ENCODE results near the gene POC1A.

Gene POC1A

DNA sequence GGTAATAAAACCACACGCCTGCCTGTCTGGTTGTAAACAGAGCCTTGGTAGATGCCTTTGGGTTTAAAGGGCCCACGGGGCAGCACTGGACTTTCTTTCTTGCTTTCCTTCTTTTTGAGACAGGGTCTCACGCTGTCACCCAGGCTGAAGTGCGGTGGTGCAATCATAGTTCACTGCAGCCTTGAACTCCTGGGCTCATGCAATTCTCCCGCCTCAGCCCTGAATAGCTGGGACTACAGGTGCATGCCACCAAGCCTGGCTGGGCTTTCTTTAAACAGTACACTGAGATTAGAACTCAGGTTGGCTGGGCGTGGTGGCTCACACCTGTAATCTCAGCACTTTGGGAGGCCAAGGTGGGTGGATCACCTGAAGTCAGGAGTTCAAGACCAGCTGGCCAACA is 42.2 kb downstream of the POC1A start:
- no peak overlapping the region for H3K4me3 ChIP-seq (ENCODE audit: insufficient read length, low read depth)
- H3K36me3 ChIP-seq (ENCODE audit: insufficient read depth, insufficient read length, low read length): peaks cover 72% of the 10 kb centered on the region
- DNase-seq (ENCODE audit: low read depth, low spot score): no peak
- H3K9ac ChIP-seq (ENCODE audit: insufficient read length, low read depth): no peak overlapping the region
- H3K27me3 ChIP-seq (ENCODE audit: insufficient read depth, insufficient read length): no peaks in the 10 kb centered on the region
- H3K9me3 ChIP-seq (ENCODE audit: insufficient read depth, low read length): no peaks in the 10 kb centered on the region
- H3K4me1 ChIP-seq (ENCODE audit: insufficient read depth, insufficient read length): no peaks in the 10 kb centered on the region
- TF ChIP-seq YY1 (IDR thresholded peaks at IDR 0.05; ENCODE audit: insufficient read depth, insufficient read length): no peak
- no peak for TF ChIP-seq SUZ12 (IDR thresholded peaks at IDR 0.05; ENCODE audit: extremely low read depth, insufficient read depth, insufficient read length)
- TF ChIP-seq ZNF274 (IDR thresholded peaks at IDR 0.05; ENCODE audit: low read depth, low read length): no peak

DNA sequence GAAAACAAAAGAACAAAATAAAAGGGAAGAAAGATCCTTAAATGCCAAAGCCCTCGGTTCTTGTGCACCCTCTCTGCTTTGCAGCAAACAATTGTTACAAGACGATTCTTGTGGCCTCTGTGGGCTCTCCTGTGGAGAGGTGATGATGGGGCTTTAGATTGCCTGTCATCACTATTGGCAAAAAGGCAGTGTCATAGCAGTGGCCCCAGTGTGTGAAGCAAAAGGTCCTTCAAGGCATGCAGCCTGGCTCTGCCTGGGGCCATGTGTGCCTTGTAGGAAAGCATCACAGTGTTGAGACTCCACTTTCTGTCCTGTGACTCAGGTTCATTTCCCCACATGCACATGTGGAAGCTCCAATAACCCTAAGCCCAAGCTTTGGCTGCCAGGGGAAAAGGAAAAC is 43.7 kb downstream of the POC1A start:
- no peak overlapping the region for H3K4me3 ChIP-seq (ENCODE audit: insufficient read length, low read depth)
- no peaks in the 10 kb centered on the region for H3K27me3 ChIP-seq (ENCODE audit: insufficient read depth, insufficient read length)
- no peaks in the 10 kb centered on the region for H3K4me1 ChIP-seq (ENCODE audit: insufficient read depth, insufficient read length)
- no peaks in the 10 kb centered on the region for H3K9me3 ChIP-seq (ENCODE audit: insufficient read depth, low read length)
- H3K36me3 ChIP-seq (ENCODE audit: insufficient read depth, insufficient read length, low read length): peaks cover 71% of the 10 kb centered on the region
- no peak overlapping the region for H3K9ac ChIP-seq (ENCODE audit: insufficient read length, low read depth)
- DNase-seq (ENCODE audit: low read depth, low spot score): no peak
- TF ChIP-seq ZNF274 (IDR thresholded peaks at IDR 0.05; ENCODE audit: low read depth, low read length) (no peak), YY1 (IDR thresholded peaks at IDR 0.05; ENCODE audit: insufficient read depth, insufficient read length) (no peak), SUZ12 (IDR thresholded peaks at IDR 0.05; ENCODE audit: extremely low read depth, insufficient read depth, insufficient read length) (no peak)

DNA sequence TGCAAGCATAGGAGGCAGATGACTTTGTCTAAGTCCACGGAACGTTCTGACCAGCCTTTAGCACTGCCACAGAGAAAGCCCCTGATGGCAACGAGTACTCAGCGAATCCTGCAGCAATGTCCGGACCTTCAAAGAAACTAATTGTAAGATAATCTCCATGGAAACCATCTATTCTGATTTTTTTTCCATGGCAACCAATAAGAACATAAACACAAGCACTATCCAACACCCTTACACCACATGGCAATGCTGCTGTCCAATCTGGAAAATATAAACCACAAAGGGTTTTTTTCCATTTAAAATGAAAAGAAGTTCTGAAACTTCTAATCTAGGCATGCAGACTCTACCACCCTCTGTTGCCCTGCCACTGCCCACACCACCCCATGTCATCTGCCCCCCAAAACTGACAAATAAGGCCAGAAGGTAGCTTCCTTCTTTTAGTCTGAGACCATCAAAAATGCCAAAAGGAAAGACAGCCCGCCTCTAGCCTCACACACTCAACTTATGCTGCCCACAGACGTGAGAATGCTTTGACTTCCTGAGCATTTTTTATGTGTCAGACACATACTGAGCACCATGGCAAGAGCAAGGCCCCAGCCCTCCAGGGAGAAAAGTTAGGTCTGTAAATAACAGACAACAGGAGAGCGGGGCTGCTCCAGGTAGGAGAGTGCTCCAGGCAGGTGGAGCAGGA is 44.5 kb downstream of the POC1A start:
- DNase-seq (ENCODE audit: low read depth, low spot score): no peak
- Histone ChIP-seq H3K27me3 (ENCODE audit: insufficient read depth, insufficient read length) (no peaks in the 10 kb centered on the region), H3K36me3 (ENCODE audit: insufficient read depth, insufficient read length, low read length) (peaks cover 64% of the 10 kb centered on the region), H3K4me3 (ENCODE audit: insufficient read length, low read depth) (no peak overlapping the region), H3K4me1 (ENCODE audit: insufficient read depth, insufficient read length) (no peaks in the 10 kb centered on the region), H3K9ac (ENCODE audit: insufficient read length, low read depth) (no peak overlapping the region), H3K9me3 (ENCODE audit: insufficient read depth, low read length) (no peaks in the 10 kb centered on the region)
- TF ChIP-seq SUZ12 (IDR thresholded peaks at IDR 0.05; ENCODE audit: extremely low read depth, insufficient read depth, insufficient read length): no peak
- no peak for TF ChIP-seq YY1 (IDR thresholded peaks at IDR 0.05; ENCODE audit: insufficient read depth, insufficient read length)
- TF ChIP-seq ZNF274 (IDR thresholded peaks at IDR 0.05; ENCODE audit: low read depth, low read length): no peak

- no peak for DNase-seq (ENCODE audit: low read depth, low spot score)
- Histone ChIP-seq H3K4me3 (ENCODE audit: insufficient read length, low read depth) (no peak overlapping the region), H3K4me1 (ENCODE audit: insufficient read depth, insufficient read length) (no peaks in the 10 kb centered on the region), H3K9me3 (ENCODE audit: insufficient read depth, low read length) (no peaks in the 10 kb centered on the region), H3K9ac (ENCODE audit: insufficient read length, low read depth) (no peak overlapping the region), H3K27me3 (ENCODE audit: insufficient read depth, insufficient read length) (no peaks in the 10 kb centered on the region), H3K36me3 (ENCODE audit: insufficient read depth, insufficient read length, low read length) (peaks cover 60% of the 10 kb centered on the region)
- TF ChIP-seq SUZ12 (IDR thresholded peaks at IDR 0.05; ENCODE audit: extremely low read depth, insufficient read depth, insufficient read length): no peak
- TF ChIP-seq ZNF274 (IDR thresholded peaks at IDR 0.05; ENCODE audit: low read depth, low read length): no peak
- no peak for TF ChIP-seq YY1 (IDR thresholded peaks at IDR 0.05; ENCODE audit: insufficient read depth, insufficient read length)
Observed at GRCh38 chr3:52108302-52109232, 45.7 kb downstream of the POC1A start.

GRCh38 chr3:52106951-52107611 is 47.1 kb downstream of the POC1A start:
- TF ChIP-seq YY1 (IDR thresholded peaks at IDR 0.05; ENCODE audit: insufficient read depth, insufficient read length): no peak
- TF ChIP-seq SUZ12 (IDR thresholded peaks at IDR 0.05; ENCODE audit: extremely low read depth, insufficient read depth, insufficient read length): no peak
- TF ChIP-seq ZNF274 (IDR thresholded peaks at IDR 0.05; ENCODE audit: low read depth, low read length): no peak
- Histone ChIP-seq H3K9ac (ENCODE audit: insufficient read length, low read depth) (no peak overlapping the region), H3K4me1 (ENCODE audit: insufficient read depth, insufficient read length) (no peaks in the 10 kb centered on the region), H3K27me3 (ENCODE audit: insufficient read depth, insufficient read length) (no peaks in the 10 kb centered on the region), H3K4me3 (ENCODE audit: insufficient read length, low read depth) (no peak overlapping the region), H3K9me3 (ENCODE audit: insufficient read depth, low read length) (peaks cover 7% of the 10 kb centered on the region), H3K36me3 (ENCODE audit: insufficient read depth, insufficient read length, low read length) (peaks cover 53% of the 10 kb centered on the region)
- no peak for DNase-seq (ENCODE audit: low read depth, low spot score)

- no peak for DNase-seq (ENCODE audit: low read depth, low spot score)
- no peaks in the 10 kb centered on the region for H3K4me1 ChIP-seq (ENCODE audit: insufficient read depth, insufficient read length)
- no peak overlapping the region for H3K4me3 ChIP-seq (ENCODE audit: insufficient read length, low read depth)
- no peaks in the 10 kb centered on the region for H3K27me3 ChIP-seq (ENCODE audit: insufficient read depth, insufficient read length)
- TF ChIP-seq YY1 (IDR thresholded peaks at IDR 0.05; ENCODE audit: insufficient read depth, insufficient read length) (no peak), SUZ12 (IDR thresholded peaks at IDR 0.05; ENCODE audit: extremely low read depth, insufficient read depth, insufficient read length) (no peak), ZNF274 (IDR thresholded peaks at IDR 0.05; ENCODE audit: low read depth, low read length) (no peak)
- H3K9ac ChIP-seq (ENCODE audit: insufficient read length, low read depth): no peak overlapping the region
- H3K9me3 ChIP-seq (ENCODE audit: insufficient read depth, low read length): peaks cover 20% of the 10 kb centered on the region
- peaks cover 42% of the 10 kb centered on the region for H3K36me3 ChIP-seq (ENCODE audit: insufficient read depth, insufficient read length, low read length)
Observed at GRCh38 chr3:52104684-52105640, 49.3 kb downstream of the POC1A start.

Data from NT2/D1 (cell line).